Karpas-422 (cell line): ENCODE measurements around the gene ADI1. TPM values are rescaled to one million over a fixed set of nuclear protein-coding genes. Genes with fewer than 3 reads are reported as not detected.
"Not testable (repeated sequence)": the region's sequence is repeated elsewhere in the genome, so short reads cannot be mapped to it uniquely, and the experiment has no call there.

Experiments
- DNase-seq: peaks from one replicate; pipeline ENCODE4 v3.0.0-alpha.2; 2015
- H2AFZ ChIP-seq: fragments of 200-600 bp; sonication (generic); 2 replicates; pipeline ENCODE4 v1.6.1; 2014; ENCODE audit warnings: antibody characterized with exemption, low read length, mixed read lengths
- H3K27ac ChIP-seq: fragments of 200-600 bp; sonication (generic); 2 replicates; pipeline ENCODE4 v1.5.1; 2014; ENCODE audit warnings: mild to moderate bottlenecking, low read length, moderate library complexity
- H3K27me3 ChIP-seq: fragments of 200-600 bp; sonication (generic); 2 replicates; pipeline ENCODE4 v1.6.1; 2014; ENCODE audit warnings: low read length, mixed read lengths
- H3K36me3 ChIP-seq: fragments of 200-600 bp; sonication (generic); 2 replicates; pipeline ENCODE4 v1.6.1; 2014; ENCODE audit warnings: low read length, mixed read lengths; ENCODE audit not compliant: insufficient read depth
- H3K4me1 ChIP-seq: fragments of 200-600 bp; sonication (generic); 2 replicates; pipeline ENCODE4 v1.6.1; 2014; ENCODE audit warnings: mild to moderate bottlenecking, low read length, mixed read lengths
- H3K4me2 ChIP-seq: fragments of 200-600 bp; sonication (generic); 2 replicates; pipeline ENCODE4 v1.6.1; 2014; ENCODE audit warnings: low read length, low read depth, mild to moderate bottlenecking; ENCODE audit not compliant: poor library complexity, severe bottlenecking
- H3K4me3 ChIP-seq: fragments of 200-600 bp; sonication (generic); 2 replicates; pipeline ENCODE4 v1.5.1; 2014; ENCODE audit warnings: mild to moderate bottlenecking, antibody characterized with exemption, low read length, mixed read lengths
- H3K79me2 ChIP-seq: fragments of 200-600 bp; sonication (generic); 2 replicates; pipeline ENCODE4 v1.6.1; 2014; ENCODE audit warnings: mild to moderate bottlenecking, low read length, mixed read lengths
- H3K9ac ChIP-seq: fragments of 200-600 bp; sonication (generic); 2 replicates; pipeline ENCODE4 v1.6.0; 2014; ENCODE audit warnings: low read length
- H3K9me2 ChIP-seq: fragments of 200-600 bp; sonication (generic), shearing (Covaris generic); replicated peaks from 2 replicates; pipeline ENCODE4 v1.6.0; 2014; ENCODE audit warnings: mild to moderate bottlenecking, low read length, moderate library complexity; ENCODE audit not compliant: insufficient read depth
- H3K9me3 ChIP-seq: fragments of 300-700, 200-600 bp; sonication (generic); 2 replicates; pipeline ENCODE4 v1.6.1; 2014; ENCODE audit warnings: low read length, mixed read lengths
- H4K20me1 ChIP-seq: fragments of 200-600 bp; sonication (generic); 2 replicates; pipeline ENCODE4 v1.6.1; 2014; ENCODE audit warnings: mild to moderate bottlenecking, antibody characterized with exemption, low read length, low read depth; ENCODE audit not compliant: insufficient read depth
- total RNA-seq: library from RNA; depleted of rRNA; stranded (reverse); fragments of >200 nt; shearing (Covaris generic); gene quantifications from 2 replicates; pipeline ENCODE4 v1.2.3, GENCODE V29; 2014; ENCODE audit warnings: low replicate concordance; rRNA removed

ADI1 gene
- total RNA-seq, 1 experiment from 2014 or later, result 68.6 TPM

- no peaks in the 10 kb centered on the region for H3K79me2 ChIP-seq
- no peak overlapping the region for H3K4me3 ChIP-seq
- H3K9me2 ChIP-seq, result no peaks in the 10 kb centered on the region
- no peak overlapping the region for H3K9ac ChIP-seq
- no peak overlapping the region for H3K27ac ChIP-seq
- H4K20me1 ChIP-seq, result no peaks in the 10 kb centered on the region
- peaks cover 21% of the 10 kb centered on the region; the same call in 1 of the 2 replicates for H3K36me3 ChIP-seq
- H3K4me1 ChIP-seq, result no peaks in the 10 kb centered on the region
- DNase-seq, result no peak
- no peak overlapping the region for H3K4me2 ChIP-seq
- no peaks in the 10 kb centered on the region for H3K9me3 ChIP-seq
- no peak overlapping the region for H2AFZ ChIP-seq
- no peaks in the 10 kb centered on the region for H3K27me3 ChIP-seq
These were observed 68.2 kb downstream of the ADI1 start for GRCh38 chr2:3451169-3451568.

DNA sequence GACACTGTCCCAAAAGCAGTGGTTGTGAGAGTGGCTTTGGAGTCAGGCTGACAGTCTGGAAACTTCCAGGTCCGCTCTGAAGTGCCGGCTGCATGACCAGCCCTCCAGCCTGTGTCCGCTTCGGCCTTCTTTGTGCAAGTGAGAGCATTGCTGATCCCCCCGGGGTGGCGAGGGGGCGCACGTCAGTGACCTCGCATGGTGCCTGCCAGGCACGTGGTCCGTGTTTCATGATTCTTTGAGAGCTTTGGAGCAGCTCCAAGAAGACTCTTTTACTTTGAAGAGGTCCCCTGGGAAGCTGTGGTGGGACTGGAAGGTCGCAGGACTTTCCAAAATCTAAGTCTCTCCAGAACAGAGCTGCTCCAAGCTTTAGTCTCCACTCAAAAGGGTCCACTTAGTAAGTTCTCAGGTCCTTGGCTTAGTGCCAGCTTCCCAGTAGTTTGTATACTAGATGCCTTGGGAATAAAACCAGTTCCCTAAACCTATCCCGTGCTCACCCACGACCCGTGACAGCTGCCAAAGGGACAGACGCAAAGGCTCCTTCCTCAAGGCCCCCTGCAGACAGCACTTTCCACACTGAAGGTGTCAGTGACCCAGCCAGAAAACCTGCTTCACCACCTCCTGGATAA lies 68.8 kb downstream of the ADI1 start:
- no peak overlapping the region for H3K9ac ChIP-seq
- H2AFZ ChIP-seq, result no peak overlapping the region
- DNase-seq, result no peak
- H3K4me2 ChIP-seq, result no peak overlapping the region
- H3K9me3 ChIP-seq, result no peaks in the 10 kb centered on the region
- no peaks in the 10 kb centered on the region for H3K4me1 ChIP-seq
- no peaks in the 10 kb centered on the region for H3K9me2 ChIP-seq
- H3K79me2 ChIP-seq, result no peaks in the 10 kb centered on the region
- no peaks in the 10 kb centered on the region for H3K27me3 ChIP-seq
- H4K20me1 ChIP-seq, result no peaks in the 10 kb centered on the region
- no peak overlapping the region for H3K4me3 ChIP-seq
- H3K36me3 ChIP-seq, result peaks cover 23% of the 10 kb centered on the region; the same call in 1 of the 2 replicates
- no peak overlapping the region for H3K27ac ChIP-seq

DNA sequence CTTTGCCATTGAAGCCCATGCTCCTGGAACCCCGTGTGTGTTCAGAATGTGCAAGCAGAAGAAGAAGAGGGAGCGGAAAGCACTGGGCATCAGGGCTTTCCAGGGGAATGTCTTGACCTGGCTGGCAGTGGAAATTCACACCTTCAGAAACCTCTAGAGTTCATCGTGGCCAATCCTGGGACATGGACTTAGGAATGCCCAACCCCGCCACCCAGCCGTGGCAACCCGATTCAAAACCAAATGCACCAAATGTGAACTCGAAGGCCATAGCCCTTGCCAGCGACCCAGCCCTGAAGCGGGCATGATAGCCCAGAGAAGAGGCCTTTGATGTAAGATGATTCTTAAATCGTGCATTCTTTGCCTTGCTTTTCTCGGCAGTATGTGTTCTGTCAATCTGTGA lies 69.4 kb downstream of the ADI1 start:
- Histone ChIP-seq H3K9ac (no peak overlapping the region), H3K4me3 (no peak overlapping the region), H3K36me3 (peaks cover 24% of the 10 kb centered on the region; the same call in 1 of the 2 replicates), H3K79me2 (no peaks in the 10 kb centered on the region), H3K27ac (no peak overlapping the region), H3K4me2 (no peak overlapping the region), H3K9me3 (no peaks in the 10 kb centered on the region), H3K27me3 (no peaks in the 10 kb centered on the region), H2AFZ (no peak overlapping the region), H3K9me2 (no peaks in the 10 kb centered on the region), H4K20me1 (no peaks in the 10 kb centered on the region), H3K4me1 (no peaks in the 10 kb centered on the region)
- no peak for DNase-seq

- DNase-seq, result no peak
- Histone ChIP-seq H3K9me2 (no peaks in the 10 kb centered on the region), H3K9ac (no peak overlapping the region), H3K4me1 (no peaks in the 10 kb centered on the region), H2AFZ (no peak overlapping the region), H3K27me3 (no peaks in the 10 kb centered on the region), H3K9me3 (no peaks in the 10 kb centered on the region), H3K4me2 (no peak overlapping the region), H3K4me3 (no peak overlapping the region), H4K20me1 (no peaks in the 10 kb centered on the region), H3K27ac (no peak overlapping the region), H3K79me2 (no peaks in the 10 kb centered on the region), H3K36me3 (peaks cover 27% of the 10 kb centered on the region)
These were observed 70.2 kb downstream of the ADI1 start for GRCh38 chr2:3449086-3449485.

DNA sequence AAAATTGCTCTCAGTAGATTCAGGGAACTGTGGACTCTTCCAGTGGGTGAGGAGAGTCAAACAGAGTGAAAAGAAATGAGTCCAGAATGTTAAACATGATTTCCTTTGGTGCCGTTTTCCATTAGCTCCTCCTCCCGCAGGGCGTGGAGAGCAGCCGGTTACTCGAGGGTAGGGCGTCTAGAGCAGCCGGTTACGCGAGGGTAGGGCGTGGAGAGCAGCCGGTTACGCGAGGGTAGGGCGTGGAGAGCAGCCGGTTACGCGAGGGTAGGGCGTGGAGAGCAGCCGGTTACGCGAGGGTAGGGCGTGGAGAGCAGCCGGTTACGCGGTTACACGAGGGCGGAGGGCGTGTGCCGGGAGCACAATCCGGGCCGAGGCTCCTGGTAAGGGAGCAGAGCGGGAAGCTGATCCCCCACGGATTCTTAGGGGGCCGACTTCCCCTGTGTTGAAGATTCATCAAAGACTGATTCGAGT lies 70.9 kb downstream of the ADI1 start:
- H3K9ac ChIP-seq, result not testable (repeated sequence)

DNA sequence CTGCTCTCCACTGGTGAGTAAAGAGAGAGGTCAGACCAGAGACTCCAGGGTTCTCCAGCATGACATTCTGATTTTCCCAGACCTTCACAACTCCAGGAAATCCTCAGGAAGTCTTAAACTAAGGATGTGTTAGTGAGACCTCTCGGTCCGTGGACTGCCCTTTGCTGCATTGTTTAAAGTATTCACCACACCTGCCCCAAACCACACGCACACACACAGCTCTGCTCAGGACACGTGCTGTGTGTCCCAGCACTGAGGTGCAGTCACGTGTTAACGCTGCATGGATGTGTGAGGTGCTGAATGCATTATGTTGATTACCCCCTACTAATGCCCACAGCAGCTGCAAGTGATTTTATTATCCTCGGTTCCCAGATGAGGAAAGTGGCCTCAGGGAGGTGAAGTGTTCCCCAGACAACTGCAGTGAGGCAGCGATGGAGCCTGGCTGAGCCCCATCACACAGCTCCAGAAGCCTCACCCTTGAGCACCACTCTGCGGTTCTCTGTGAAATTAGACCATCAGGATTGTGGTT lies 71.5 kb downstream of the ADI1 start:
- H3K9me2 ChIP-seq, result no peaks in the 10 kb centered on the region
- no peak overlapping the region for H2AFZ ChIP-seq
- H3K27me3 ChIP-seq, result no peaks in the 10 kb centered on the region
- no peak overlapping the region for H3K4me2 ChIP-seq
- H4K20me1 ChIP-seq, result no peaks in the 10 kb centered on the region
- DNase-seq, result no peak
- no peaks in the 10 kb centered on the region for H3K9me3 ChIP-seq
- H3K4me3 ChIP-seq, result no peak overlapping the region
- no peaks in the 10 kb centered on the region for H3K4me1 ChIP-seq
- peaks cover 29% of the 10 kb centered on the region for H3K36me3 ChIP-seq
- H3K79me2 ChIP-seq, result no peaks in the 10 kb centered on the region
- H3K9ac ChIP-seq, result no peak overlapping the region
- H3K27ac ChIP-seq, result no peak overlapping the region

More for the DNA sequence above, 70.9 kb downstream of the ADI1 start:
- H2AFZ ChIP-seq, H3K4me1 ChIP-seq, H3K27ac ChIP-seq, H4K20me1 ChIP-seq, DNase-seq, H3K27me3 ChIP-seq, H3K4me3 ChIP-seq, H3K79me2 ChIP-seq, H3K9me3 ChIP-seq, H3K9me2 ChIP-seq, H3K4me2 ChIP-seq: not testable (repeated sequence)
- H3K36me3 ChIP-seq, result peaks cover 29% of the 10 kb centered on the region

Other genes starting within 250 kb of the ADI1 start
- gene EIPR1, start 141.7 kb downstream of the ADI1 start, total RNA-seq, result 40.4 and 80.8 TPM in 2 replicates
- 69.1 and 92.5 TPM in 2 replicates for gene TRAPPC12, start 139.8 kb downstream of the ADI1 start, total RNA-seq
- gene RNASEH1, start 38.8 kb upstream of the ADI1 start, total RNA-seq, result 20.4 and 33.9 TPM in 2 replicates
- gene RPS7, start 55.7 kb upstream of the ADI1 start, total RNA-seq, result 3,591 and 3,631 TPM in 2 replicates
- not detected in 2 replicates for gene COLEC11, start 75.6 kb upstream of the ADI1 start, total RNA-seq
- not detected in 2 replicates for gene ALLC, start 138.7 kb upstream of the ADI1 start, total RNA-seq
- not detected in 2 replicates for gene DCDC2C, start 184.0 kb upstream of the ADI1 start, total RNA-seq